Fibroblast of skin of scalp (primary cell): Measurements from ENCODE around the gene SERPINB6.
"Not testable (repeated sequence)": the region's sequence is repeated elsewhere in the genome, so short reads cannot be mapped to it uniquely, and the experiment has no call there.

ENCODE experiments used
- DNase-seq: peaks from one replicate; pipeline ENCODE4 v3.0.0-alpha.2; 2013

The SERPINB6 gene

DNA sequence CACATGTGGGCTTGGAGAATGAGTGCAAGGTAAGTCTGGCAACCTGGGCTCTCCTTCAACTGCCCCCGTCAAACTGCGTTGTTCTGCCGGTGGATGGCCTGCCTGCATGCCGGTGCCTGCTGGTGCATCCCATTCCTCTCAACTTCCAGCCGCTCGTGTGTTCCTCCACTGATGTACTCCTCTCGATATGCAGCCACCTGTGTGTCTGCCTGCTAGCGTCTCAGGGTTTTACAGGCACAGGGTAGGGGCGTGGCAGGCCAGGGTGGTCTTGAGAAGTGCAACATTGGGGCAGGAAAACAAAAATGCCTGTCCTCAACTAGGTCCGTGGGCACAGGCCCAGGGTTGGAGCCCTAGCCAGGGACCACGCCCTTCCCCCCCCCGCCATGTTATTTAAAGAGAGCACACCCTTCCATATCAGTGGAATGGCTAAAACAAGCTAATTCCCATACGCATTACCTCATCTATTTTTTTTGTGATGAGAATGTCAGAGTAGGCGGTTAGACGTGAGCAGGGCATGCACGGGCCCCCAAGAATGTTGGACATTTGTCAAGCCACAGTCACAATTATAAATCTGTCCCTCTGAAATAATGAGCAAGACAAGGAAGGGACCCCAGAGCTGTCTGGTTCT is 33.2 kb downstream of the SERPINB6 start:
- no peak for DNase-seq

DNA sequence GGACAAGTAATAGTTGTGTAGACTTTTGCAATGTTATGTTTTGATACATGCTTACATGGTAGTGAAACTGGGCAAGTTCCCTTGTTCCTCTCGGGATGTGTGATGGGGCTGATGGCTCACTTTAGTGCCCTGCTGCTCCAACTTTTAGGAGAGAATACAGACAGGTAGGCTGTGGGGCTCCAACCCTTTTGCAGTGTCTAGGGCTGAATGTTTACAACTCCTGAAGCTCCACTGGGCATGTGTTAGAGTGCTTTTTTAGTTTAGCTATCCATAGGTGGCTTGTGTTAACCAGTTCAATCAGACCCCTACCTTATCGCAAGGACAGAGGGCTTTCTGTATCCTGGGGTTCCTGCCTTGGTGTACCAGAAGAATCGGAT is 33.8 kb downstream of the SERPINB6 start:
- no peak for DNase-seq

DNA sequence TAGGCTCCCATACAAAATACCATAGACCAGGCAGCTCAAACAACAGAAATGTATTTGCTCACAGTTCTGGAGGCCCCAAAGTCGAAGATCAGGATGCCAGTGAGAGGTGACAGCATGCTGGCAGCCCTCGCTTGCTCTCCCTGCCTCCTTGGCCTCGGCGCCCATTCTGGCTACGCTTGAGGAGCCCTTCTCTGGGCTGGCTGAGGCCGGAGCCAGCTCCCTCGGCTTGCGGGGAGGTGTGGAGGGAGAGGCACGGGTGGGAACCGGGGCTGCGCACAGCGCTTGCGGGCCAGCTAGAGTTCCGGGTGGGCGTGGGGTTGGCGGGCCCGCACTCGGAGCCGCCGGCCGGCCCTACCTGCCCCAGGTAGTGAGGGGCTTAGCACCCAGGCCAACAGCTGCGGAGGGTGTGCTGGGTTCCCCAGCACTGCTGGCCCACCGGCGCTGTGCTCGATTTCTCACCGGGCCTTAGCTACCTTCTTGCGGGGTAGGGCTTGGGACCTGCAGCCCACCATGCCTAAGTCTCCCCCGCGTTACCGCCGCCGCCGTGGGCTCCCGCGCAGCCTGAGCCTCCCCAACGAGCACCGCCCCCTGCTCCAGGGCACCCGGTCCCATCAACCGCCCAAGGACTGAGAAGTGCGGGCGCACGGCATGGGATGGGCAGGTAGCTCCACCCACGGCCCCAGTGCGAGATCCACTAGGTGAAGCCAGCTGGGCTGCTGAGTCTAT is 35.6 kb downstream of the SERPINB6 start:
- no peak for DNase-seq

DNA sequence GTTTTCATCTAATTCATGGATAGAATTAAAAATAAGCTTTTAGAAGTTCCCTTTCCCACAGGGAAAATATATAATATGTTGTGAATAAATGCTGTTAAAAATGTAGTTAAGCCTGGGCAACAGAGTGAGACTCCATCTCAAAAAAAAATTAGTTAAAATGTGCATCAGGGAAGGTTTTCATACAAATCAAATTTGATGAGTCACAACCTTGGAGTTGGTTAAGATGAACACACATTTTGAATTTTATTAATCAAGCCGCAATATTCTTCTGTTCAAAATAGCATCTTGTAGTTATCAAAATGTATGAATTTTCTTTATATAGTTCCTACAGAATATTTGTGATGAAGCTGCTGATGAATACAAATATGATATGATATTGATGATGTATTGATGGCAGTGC is 37.3 kb downstream of the SERPINB6 start:
- no peak for DNase-seq

DNA sequence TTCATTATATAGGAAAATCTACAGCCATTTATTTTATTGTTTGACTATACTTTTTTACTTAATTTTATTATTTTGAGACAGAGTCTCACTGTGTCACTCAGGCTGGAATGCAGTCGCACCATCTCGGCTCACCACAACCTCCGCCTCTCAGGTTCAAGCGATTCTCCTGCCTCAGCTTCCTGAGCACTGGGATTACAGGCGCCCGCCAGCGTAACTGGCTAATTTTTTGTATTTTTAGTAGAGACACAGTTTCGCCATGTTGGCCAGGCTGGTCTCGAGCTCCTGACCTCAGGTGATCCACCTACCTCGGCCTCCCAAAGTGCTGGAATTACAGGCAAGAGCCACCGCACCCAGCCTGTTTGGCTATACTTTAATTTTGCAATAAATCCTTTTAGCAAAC is 38.5 kb downstream of the SERPINB6 start:
- not testable (repeated sequence) for DNase-seq

DNA sequence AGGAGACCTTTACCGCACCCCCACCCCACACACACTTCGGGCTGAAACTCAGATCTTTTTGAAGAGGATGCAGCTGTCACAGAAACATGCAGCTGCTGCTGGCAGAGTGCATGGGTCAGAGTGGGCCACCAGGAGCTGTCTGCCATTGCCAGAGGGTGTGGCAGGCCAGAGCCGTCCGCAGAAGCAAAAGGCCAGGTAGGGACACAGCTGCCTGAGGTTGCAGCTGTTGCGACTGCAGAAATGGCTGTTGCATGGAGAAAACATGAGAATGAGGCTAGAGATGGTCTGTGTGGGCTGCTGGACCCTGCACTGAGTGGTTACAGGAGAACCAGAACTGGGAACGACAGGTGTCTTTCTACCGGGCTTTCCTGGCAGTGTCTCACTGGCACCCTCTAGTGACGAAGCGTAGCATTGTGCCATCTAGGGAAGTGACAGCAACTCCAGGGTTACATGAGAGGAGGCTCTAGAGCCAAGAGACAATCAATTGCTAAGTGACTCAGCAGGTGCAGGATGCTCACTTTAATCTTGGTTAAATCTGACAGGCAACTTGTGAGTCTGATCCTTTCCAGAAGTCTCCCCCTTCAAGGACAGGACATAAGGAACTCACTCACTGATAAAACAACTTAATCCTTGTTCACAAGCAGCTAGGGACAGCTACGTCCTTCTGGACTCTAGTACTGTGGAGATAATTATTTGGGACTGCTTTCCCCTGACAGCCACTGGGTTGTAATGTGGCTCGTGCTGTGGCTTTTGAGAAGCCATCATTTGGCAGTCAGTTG is 39.2 kb downstream of the SERPINB6 start:
- peak; percentile 62 for DNase-seq

DNA sequence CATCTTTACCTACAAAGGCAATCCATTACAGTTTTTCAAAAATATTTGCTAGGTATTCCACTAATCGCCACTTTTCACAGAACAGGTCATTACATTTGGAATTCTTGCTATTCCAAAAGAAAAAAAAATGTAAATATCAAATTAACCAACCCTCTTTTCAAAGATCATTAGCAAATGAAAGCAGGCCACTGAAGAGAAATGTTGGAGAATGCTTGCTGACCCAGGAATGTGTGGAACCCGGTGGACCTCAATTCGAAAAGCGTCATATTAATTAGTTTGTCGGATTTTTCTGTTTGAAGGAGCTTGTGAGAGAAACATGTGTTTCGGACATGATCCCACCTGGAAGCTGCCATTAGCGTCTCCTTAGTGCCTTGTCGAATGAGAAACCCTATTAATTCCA is 40.3 kb downstream of the SERPINB6 start:
- no peak for DNase-seq

DNA sequence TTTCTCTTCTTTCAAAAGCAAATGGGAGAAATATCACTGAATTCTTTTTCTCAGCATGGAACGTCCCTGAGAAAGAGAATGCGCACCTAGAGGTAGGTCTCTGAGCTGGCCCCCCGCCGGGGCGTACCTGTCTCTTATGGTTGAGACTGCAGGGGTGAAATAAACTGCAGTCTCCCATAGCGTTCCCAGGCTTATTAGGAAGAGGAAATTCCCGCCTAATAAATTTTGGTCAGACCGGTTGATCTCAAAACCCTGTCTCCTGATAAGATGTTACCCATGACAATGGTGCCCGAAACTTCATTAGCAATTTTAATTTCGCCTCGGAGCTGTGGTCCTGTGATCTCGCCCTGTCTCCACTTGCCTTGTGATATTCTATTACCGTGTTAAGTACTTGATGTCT is 43.4 kb downstream of the SERPINB6 start:
- DNase-seq = not testable (repeated sequence)

DNA sequence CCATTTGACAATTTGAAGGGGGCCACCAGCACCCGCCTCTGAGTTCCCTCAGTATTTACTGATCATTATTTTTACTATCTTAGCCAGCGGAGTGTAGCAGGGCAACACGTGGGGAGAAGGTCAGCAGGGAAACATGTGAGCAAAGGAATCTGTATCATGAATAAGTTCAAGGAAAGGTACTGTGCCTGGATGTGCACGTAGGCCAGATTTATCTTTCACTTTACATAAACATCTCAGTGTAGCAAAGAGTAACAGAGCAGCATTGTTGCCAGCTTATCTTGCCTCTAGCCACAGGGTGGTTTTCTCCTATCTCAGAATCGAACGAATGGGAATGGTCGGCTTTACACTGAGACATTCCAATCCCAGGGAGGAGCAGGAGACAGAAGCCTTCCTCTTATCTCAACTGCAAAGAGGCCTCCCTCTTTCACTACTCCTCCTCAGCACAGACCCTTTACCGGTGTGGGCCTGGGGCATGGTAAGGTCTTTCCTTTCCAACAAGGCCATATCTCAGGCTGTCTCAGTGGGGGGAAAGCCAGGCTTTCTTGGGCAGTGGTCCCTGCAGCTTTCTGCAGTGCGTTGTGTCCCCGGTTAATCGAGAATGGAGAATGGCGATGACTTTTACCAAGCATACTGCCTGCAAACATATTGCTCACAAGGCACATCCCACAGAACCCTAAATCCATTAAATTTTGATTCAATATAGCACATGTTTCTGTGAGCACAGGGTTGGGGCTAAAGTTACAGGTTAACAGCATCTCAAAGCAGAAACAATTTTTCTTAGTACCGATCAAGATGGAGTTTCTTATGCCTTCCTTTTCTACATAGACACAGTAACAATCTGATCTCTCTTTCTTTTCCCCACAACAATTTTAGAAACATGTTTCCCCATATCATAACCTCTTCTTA is 45.3 kb downstream of the SERPINB6 start:
- DNase-seq = not testable (repeated sequence)

DNA sequence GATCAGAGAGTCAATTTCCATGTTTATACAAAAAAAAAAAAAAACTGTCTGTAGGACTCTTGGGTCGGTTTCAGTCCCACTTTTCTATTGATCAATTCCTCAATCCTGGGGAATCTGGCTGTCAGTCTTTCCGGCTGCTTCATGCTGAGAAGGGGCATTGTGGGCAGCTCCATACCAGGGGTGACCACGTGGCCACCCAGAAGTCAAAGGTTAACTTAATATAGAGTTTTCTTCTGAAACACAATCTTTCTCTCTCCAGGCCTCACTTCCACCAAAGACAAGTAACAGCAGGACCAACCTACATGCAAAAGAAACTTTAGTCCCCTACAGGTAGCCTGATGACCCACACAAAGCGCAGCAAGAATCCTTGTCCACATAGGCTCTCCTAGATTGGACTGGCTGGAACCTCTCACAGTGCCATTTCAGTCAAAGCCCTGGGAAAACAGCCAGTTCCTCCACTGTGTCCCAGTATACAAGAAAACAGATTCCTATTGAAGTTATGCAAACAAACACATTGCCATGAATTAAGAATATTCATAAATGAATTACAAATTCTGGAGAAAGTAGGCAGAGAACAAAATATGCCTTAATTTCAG is 49.7 kb downstream of the SERPINB6 start:
- no peak for DNase-seq

DNA sequence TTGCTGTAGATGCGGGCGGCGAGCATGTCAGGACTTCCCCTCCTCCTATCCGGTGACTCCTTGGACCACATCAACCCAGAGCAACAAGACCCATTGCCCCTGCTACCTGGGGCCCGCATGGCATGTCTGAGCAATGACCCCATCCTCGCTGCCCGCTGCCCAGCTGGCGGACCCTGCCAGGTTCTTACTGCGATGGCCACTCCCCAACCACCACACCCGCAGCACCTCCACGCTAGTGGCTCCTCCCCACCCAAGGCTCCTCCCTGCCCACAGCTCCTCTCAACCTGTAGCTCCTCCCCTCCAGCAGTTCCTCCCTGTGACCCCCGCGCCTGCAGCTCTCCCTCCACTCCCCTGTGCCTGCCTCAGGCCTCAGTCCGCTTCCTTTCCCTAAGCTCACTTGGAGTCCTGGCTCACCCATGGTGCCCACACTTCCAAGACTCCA is 50.7 kb downstream of the SERPINB6 start:
- DNase-seq = no peak

DNA sequence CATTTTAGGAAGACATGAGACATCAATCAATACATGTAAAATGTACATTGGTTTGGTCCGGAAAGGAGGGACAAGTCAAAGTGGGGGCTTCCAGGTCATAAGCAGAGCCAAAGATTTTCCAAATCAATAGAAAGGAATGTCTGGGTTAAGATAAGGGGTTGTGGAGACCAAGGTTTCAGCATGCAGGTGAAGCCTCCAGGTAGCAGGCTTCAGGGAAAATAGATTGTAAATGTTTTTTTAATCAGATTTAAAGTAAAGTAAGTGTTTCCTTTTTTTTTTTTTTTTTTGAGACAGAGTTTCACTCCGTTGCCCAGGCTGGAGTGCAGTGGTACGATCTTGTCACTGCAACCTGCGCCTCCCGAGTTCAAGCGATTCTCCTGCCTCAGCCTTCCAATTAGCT is 51.5 kb downstream of the SERPINB6 start:
- no peak for DNase-seq

DNA sequence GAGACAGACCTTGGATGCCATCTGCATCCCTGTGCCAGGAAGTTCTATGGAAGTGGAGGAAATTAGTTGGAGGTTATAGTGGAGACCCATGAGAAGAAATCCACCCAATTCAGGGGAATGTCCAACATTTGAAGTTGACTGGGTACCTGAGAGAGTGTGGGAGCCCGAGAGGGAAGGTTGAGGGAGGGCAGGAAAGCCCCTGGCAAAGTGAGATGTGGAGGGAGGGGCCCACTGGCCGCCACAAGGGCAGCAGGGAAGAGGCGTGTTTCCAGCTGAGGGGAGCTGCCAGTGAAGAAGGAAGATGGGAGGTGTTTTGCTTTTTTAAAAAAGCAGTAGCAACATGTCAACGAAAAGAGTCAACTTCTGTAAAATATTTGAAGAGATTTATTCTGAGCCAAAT is 52.0 kb downstream of the SERPINB6 start:
- no peak for DNase-seq

DNA sequence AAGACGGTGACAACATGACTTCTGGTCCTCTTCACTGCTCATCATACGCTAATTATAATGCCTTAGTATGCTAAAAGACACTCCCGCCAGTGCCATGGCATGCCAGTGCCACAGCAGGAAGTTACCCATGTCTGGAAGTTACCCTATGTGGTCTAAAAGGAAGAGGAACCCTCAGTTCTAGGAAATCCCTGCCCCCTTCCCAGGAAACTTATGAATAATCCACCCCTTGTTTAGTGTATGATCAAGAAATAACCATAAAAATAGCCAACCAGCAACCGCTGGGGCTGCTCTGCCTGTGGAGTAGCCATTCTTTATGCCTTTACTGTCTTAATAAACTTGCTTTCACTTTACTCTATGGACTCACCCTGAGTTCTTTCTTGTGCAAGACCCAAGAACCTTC is 52.4 kb downstream of the SERPINB6 start:
- no peak for DNase-seq

DNA sequence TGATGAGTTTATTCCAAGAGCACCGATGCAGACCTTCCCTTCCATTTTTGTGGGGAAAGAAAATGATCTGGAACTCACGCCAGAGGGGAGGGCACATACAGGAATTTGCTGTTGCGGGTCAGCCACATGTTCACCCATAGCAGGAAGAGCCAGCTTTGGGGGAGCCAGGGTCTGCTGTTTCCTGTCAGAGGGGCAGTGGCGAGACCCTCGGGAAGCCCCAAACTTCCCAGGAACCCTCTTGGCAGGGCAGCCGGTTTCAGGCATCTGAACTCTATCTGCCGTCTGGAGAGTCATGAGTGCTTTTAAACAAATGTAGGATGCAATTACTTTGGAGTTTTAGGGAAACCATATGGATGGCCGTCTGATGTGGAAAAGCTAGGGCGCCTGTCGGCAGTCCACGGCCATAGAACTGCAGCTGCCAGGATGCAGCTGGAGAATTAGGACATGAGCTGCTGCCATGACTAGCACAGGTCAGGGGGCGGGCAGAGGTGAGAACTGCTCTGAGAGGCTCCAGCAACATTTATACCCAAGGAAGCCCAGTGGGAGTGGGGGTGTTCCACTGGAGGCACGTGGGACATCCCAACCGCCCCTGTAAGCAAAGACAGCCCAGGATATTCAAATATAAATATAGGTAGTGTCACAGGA is 53.4 kb downstream of the SERPINB6 start:
- no peak for DNase-seq

DNA sequence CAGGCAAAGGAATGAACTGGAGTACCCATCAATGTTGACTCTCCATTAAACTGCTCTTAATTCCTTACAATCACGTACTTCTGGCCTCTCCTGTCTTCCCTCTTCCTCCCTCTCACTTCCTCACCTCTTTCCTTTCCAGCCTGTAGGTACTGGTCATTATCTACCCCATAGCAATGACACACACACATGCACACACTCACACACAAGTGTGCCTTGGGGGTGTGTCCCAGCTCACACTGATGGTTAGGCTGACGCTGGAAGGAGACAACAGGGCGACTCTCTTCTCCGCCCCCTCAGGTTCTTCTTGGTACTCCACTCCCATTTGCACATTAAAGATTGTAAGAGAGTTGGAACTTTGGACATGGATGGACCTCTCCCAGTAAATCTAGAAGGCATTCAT is 54.3 kb downstream of the SERPINB6 start:
- DNase-seq = no peak

DNA sequence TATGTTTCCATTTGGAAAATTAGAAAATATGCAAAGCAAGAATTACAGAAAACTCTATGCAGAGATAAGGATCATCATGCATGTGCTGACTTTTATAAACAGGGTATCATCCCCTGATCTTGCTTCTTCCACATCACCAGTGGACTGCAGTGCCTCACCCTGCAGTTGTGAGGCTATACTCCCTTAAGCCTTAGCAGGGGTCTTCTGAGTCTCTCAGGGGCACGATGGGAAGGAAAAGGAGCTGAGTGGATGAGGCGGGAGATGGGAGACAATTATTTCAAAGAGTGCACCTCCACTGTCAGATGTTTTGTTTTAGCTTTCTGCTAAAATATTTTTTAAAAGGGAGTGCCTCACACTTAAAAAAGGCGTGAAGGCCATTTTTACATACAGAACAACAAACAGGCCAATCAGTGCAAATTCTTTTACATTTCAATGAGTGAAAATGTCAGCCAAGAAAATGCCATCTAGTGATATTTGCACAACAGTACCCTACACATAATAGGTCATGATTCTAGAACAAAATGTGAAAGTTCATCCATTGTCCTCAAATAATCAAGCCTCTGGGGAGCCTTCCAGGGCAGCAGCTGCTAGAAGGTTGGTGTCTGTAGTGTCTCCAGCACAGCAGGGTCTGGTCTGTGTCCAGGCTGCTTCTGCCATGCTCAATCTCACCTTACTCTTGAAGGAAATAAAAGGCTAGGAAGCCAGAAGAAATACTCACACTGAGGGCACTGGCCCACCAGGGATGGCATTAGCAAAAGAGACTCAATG is 55.0 kb downstream of the SERPINB6 start:
- DNase-seq = no peak

DNA sequence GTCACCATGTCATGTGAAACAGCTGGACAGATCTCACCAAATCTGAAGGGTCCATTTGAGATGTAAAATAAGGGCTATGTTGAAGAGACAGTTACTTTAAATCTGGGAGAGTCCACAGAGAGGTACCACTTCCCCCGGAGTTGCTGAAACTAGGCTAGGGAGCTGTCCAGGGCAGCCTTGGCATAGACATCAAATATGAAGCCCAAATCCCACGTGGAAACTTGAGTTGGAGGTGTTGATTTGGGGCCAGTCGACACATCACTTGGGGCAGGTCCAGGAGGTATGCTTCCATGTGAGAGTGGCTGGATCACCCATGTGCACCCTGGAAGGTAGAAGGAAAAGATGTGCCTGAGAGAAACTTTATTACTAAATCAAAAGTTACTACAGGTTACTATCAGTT is 56.2 kb downstream of the SERPINB6 start:
- DNase-seq = no peak

DNA sequence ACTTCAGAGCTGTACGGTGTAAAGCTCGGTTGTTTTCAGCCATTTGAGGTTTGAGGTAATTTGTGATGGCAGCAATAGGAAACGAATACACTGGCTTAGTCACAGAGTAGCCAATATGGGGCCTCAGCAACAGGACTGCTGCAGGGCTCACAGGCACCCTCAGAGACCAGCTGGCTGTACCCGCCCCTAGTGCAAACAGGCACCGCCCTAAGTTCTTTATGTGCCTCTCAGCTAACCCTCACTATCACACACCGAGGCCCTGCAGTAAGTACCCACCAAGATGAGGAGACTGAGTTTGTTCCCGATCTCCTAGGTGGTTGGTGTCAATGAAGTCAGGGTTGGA is 57.1 kb downstream of the SERPINB6 start:
- DNase-seq = no peak

DNA sequence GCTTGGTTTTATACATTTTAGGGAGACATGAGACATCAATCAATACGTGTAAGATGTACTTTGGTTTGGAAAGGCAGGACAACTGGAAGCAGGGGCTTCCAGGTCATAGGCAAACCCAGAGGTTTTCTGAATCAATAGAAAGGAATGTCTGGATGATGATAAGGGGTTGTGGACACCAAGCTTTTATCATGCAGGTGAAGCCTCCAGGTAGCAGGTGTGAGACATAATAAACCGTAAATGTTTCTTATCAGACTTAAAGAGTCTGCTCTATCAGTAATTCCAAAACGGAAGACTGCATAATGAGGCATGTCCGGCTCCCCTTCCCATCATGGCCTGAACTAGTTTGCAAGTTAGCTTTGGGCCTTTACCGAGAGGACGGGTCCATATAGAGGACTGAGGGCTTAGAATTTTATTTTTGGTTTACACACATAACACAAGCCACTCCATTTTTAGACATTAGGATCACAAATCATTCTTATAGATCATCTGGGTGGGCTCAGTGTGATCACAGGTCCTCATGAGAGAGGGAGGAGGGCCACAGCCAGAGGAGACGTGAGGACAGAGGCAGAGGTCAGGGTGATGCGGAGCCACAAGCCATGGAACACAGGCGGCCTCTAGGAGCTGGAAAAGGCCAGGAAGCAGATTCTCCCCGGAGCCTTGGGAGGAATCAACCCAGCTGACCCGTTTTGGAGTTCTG is 57.6 kb downstream of the SERPINB6 start:
- DNase-seq = no peak
